Activated naive CD4-positive, alpha-beta T cell (primary cell): ENCODE data around the gene TFR2.
"Not testable (repeated sequence)": the region's sequence is repeated elsewhere in the genome, so short reads cannot be mapped to it uniquely, and the experiment has no call there.

Source experiments
- DNase-seq, 4 experiments: peaks; one replicate each; lab custom pipeline; 2025; lab: John Stamatoyannopoulos, UW

Gene TFR2

GRCh38 chr7:100678291-100678984, 37.1 kb upstream of the TFR2 start:
- DNase-seq, result no peak

DNA sequence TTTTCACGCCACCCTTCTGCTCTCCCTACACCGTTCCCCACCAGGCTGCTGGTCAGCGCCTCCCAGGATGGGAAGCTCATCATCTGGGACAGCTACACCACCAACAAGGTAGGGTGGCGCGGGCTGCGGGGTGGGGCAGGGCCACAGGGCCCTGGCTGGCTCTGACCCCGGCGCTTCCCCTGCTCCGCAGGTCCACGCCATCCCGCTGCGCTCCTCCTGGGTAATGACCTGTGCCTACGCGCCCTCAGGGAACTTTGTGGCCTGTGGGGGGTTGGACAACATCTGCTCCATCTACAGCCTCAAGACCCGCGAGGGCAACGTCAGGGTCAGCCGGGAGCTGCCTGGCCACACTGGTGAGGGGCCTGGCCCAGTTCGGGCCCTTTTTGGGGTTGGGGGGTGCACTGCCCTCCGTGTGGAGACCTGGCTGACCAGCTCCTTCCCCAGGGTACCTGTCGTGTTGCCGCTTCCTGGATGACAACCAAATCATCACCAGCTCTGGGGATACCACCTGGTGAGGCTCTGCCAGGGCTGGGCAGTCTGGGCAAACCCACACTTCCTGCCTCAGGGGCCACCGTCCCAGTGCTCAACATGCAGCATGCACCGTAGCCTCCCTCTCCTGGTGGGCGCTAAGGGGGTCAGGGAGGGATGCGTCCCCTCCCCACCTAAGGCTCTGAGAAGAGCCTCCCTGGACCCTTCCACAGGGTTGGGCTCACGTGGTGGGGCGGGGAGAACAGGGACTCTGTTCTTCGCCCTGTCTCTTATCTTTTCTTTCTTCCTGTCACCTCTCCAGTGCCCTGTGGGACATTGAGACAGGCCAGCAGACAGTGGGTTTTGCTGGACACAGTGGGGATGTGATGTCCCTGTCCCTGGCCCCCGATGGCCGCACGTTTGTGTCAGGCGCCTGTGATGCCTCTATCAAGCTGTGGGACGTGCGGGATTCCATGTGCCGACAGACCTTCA, 36.2 kb upstream of the TFR2 start:
- no peak for DNase-seq

GRCh38 chr7:100676501-100677306, 35.4 kb upstream of the TFR2 start:
- no peak for DNase-seq

- DNase-seq, result peak; percentile 49 to 89 (median 70)
Measured at GRCh38 chr7:100675581-100676350, 34.4 kb upstream of the TFR2 start.

DNA sequence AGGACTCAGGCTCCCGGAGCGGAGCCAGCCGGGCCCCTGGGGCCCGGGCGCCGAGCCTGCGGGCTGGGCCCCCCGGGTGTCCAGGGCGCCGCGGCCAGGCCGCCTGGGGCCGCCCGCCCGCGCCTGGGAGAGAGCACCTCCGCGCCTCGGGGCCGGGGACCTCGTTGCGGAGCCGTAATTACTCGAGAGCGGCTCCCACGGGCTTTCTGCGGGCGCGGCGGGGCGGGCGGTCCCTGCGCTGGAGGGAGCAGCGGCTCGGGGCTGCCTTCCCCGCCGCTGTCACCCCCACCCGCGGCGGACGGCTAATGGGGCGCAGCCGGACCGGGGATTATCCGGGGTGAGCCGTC, 33.7 kb upstream of the TFR2 start:
- DNase-seq, result peak in 1 of 4 experiments; percentile 52

GRCh38 chr7:100674411-100675104, 33.2 kb upstream of the TFR2 start:
- DNase-seq, result peak in 1 of 4 experiments; percentile 31

DNA sequence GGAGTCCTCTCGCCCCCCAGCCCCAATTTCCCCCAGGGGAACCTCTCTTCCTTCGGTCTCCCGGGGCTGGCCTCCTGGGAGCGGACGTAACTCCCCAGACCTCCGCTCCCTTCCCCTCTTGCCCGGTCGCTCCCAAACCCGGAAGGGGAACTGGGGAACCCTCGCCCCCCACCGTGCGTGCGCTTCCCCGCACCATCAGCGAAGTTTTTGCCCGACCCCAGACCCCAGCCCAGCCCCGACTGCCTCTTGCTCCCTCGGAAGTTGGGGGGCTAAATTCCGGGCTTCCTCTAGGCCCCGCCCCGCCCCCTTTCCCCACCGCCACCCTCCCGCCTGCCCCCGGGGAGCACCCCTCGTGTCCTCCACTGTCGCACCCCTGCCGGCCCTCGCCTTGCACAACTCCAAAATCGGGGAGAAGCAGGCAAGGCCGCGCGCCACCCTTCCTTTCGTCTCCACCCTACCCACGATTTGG, 32.6 kb upstream of the TFR2 start:
- peak in 2 of 4 experiments; percentile 26 to 44 for DNase-seq

- peak; percentile 95 to 97 (median 96) for DNase-seq
Measured at GRCh38 chr7:100673302-100673941, 32.1 kb upstream of the TFR2 start, which contains the start of gene GNB2. TSS of gene GNB2 (plus strand) at chr7:100673740. CDS start at chr7:100676266, 2,526 bp downstream.

GRCh38 chr7:100671353-100672327, 30.3 kb upstream of the TFR2 start:
- no peak for DNase-seq

DNA sequence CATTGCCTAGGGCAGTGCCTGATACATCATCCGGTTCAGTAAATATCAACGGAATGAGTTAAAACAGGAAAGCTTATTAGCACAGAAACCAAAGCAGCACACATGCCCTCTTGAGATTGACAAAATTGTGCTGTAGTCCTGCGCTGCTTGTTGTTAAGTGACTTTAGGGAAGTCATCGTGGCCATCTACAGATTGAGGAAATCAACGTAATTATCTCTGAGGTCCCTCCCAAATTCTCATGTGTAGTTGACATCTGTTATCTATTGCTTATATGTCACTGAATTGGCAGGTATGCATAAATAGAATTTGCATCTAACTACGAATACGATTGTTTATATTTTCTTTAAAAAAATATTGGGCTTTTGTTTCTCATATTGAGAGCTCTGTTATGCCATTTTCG, 28.7 kb upstream of the TFR2 start:
- DNase-seq, result no peak

DNA sequence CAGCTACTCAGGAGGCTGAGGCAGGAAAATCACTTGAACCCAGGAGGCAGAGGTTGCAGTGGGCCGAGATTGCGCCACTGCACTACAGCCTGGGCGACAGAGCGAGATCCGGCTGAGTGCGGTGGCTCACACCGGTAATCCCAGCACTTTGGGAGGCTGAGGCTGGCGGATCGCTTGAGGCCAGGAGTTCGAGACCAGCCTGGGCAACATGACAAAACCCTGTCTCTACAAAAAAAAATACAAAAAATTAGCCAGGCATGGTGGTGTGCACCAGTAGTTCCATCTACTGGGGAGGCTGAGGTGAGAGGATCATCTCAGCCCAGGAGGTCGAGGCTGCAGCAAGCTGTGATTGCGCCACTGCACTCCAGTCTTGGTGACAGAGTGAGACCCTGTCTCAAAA, 27.8 kb upstream of the TFR2 start:
- not testable (repeated sequence) for DNase-seq

DNA sequence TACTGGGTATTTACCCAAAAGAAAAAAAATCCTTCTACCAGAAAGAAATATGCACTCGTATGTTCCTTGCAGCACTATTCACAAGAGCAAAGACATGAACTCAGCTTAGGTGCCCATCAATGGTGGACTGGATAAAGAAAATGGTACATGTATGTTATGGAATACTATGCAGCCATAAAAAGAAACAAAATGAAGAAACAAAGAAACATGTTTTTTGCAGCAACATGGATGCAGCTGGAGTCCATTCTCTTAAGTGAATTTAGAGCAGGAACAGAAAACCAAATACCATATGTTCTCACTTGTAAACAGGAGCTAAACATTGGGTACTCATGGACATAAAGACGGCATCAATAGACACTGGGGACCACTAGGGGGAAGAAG, 26.7 kb upstream of the TFR2 start:
- no peak for DNase-seq

- DNase-seq, result no peak
Measured at GRCh38 chr7:100667331-100668068, 26.1 kb upstream of the TFR2 start.

DNA sequence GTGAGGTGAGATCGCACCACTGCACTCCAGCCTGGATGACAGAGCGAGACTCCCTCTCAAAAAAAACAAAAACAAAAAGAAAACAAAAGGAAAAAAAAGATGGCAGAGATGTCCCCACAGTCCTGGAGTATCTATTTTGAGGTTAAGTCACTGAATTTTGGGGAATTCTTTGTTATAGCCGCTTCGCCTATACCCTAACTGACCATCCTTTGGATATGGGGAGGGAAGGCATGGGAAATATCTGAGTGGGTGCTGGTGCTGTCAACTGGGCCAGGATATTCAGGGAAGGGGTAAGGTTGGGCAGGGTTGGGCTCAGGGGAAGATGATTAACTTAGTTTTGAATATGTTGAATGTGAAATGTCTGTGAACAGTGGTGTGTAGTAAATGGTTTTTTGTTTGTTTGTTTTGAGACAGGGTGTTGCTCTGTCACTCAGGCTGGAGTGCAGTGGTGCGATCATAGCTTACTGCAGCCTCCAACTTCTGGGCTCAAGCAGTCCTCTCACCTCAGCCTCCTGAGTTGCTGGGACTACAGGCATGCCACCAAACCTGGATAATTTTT, 23.9 kb upstream of the TFR2 start:
- no peak for DNase-seq

- not testable (repeated sequence) for DNase-seq
Measured at GRCh38 chr7:100662194-100662776, 20.9 kb upstream of the TFR2 start.

DNA sequence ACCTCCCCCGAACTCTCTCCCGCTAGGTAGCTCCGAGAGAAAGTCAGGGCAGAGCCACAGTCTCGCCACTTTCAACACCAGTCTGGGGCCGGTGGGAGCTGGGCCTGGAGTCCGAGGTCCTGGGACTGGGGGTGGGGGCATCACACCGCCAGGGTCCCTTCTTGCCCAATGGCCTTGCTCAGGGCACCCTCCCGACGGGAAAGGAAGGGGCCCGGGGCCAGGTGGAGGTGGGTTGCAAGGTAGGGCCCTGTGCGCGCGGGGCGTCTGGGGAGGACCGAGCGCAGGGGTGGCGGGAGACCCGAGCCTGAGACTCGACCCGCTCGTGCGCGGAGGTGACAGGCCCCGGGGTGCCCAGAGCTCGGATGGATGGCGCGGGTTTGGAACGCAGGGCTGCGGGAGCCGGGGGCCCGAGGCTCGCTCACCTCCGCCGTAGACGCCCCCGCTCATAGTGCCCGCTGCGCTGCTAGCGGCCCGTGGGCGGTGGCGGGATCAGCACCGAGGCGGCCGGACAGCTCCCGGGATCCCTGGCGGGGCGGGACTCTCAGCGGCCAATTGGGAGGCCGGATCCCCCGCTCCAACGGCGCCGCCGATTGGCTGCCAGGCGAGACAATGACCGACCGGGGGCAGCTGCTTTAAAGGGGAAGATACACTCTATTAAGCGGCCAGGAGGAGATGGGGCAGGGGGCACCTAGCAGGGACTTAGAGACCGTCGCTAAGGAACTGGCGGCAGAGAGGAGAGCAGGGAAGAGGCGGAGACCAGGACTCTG, 14.7 kb upstream of the TFR2 start, which contains the start of gene ACTL6B:
Gene ACTL6B, minus strand, starts transcription at position 541 of the 767 bp plus-strand sequence. Its CDS starts 94 bp downstream, at position 447.
- DNase-seq, result peak in 1 of 4 experiments; percentile 49
